Neuronal stem cell (in vitro differentiated cells): ENCODE results near the gene FBLN7.

Experiments used
- DNase-seq: peaks from one replicate; pipeline ENCODE4 v3.0.0-alpha.2; 2013; ENCODE audit warnings: low spot score
- H2AFZ ChIP-seq: one replicate; pipeline ENCODE4 v1.6.1; 2013; ENCODE audit warnings: mild to moderate bottlenecking, low read length, inconsistent platforms
- H2AK5ac ChIP-seq: 2 replicates; pipeline ENCODE4 v1.6.1; 2013; ENCODE audit warnings: low read depth, mild to moderate bottlenecking, inconsistent platforms, low read length, moderate library complexity, mixed read lengths
- H2BK120ac ChIP-seq: 2 replicates; pipeline ENCODE4 v1.6.1; 2013; ENCODE audit warnings: low read depth, mild to moderate bottlenecking, inconsistent platforms, low read length, moderate library complexity, mixed read lengths
- H2BK12ac ChIP-seq: one replicate; pipeline ENCODE4 v1.6.1; 2013; ENCODE audit warnings: low read length, inconsistent platforms
- H2BK15ac ChIP-seq: 2 replicates; pipeline ENCODE4 v1.6.1; 2013; ENCODE audit warnings: mild to moderate bottlenecking, low read length, inconsistent platforms, mixed read lengths
- H2BK5ac ChIP-seq: one replicate; pipeline ENCODE4 v1.6.1; 2013; ENCODE audit warnings: inconsistent platforms, mild to moderate bottlenecking, low read length, moderate library complexity
- H3K14ac ChIP-seq: one replicate; pipeline ENCODE4 v1.6.1; 2013; ENCODE audit warnings: low read length, inconsistent platforms
- H3K18ac ChIP-seq: 2 replicates; pipeline ENCODE4 v1.6.1; 2013; ENCODE audit warnings: low read length, inconsistent platforms
- H3K23ac ChIP-seq: 2 replicates; pipeline ENCODE4 v1.6.1; 2013; ENCODE audit warnings: low read depth, mild to moderate bottlenecking, mixed read lengths, low read length, inconsistent platforms; ENCODE audit not compliant: poor library complexity
- H3K27ac ChIP-seq: replicated peaks from 3 replicates; pipeline ENCODE4 v1.5.1; 2013; ENCODE audit warnings: low read length, inconsistent platforms
- H3K27me3 ChIP-seq, 3 experiments: 2 replicates each; pipeline ENCODE4 v1.6.1; 2013; ENCODE audit warnings: low read length in 3 of 3, mild to moderate bottlenecking in 2 of 3, inconsistent platforms in 1 of 3, low read depth in 1 of 3, mixed read lengths in 1 of 3, moderate library complexity in 1 of 3; ENCODE audit not compliant: control insufficient read depth in 3 of 3, insufficient read depth in 3 of 3
- H3K36me3 ChIP-seq, 2 donors: replicated peaks in 1 of 2; 2 replicates each; pipeline ENCODE4 v1.6.1; 2013; ENCODE audit warnings: low read length in 2 of 2; ENCODE audit not compliant: control insufficient read depth in 2 of 2, insufficient read depth in 2 of 2
- H3K4ac ChIP-seq: 2 replicates; pipeline ENCODE4 v1.6.1; 2013; ENCODE audit warnings: inconsistent platforms, mild to moderate bottlenecking, low read length, moderate library complexity
- H3K4me1 ChIP-seq, 2 donors: 1 replicate in 1 of 2; 2 replicates in 1 of 2; pipeline ENCODE4 v1.6.1; 2013; ENCODE audit warnings: low read length in 2 of 2, low read depth in 1 of 2; ENCODE audit not compliant: control insufficient read depth in 2 of 2, insufficient read depth in 1 of 2
- H3K4me2 ChIP-seq: one replicate; pipeline ENCODE4 v1.6.1; 2013; ENCODE audit warnings: mild to moderate bottlenecking, low read length, inconsistent platforms; ENCODE audit not compliant: insufficient read depth, poor library complexity, severe bottlenecking
- H3K4me3 ChIP-seq, 2 donors: 2 replicates each; pipeline ENCODE4 v1.5.1; 2013; ENCODE audit warnings: low read length in 2 of 2, mild to moderate bottlenecking in 2 of 2, inconsistent platforms in 1 of 2, moderate library complexity in 1 of 2
- H3K79me1 ChIP-seq: one replicate; pipeline ENCODE4 v1.6.1; 2013; ENCODE audit warnings: low read depth, mild to moderate bottlenecking, inconsistent platforms, low read length, moderate library complexity
- H3K9ac ChIP-seq: one replicate; pipeline ENCODE4 v1.6.1; 2013; ENCODE audit warnings: mild to moderate bottlenecking, low read depth, low read length, inconsistent platforms; ENCODE audit not compliant: poor library complexity
- H3K9me3 ChIP-seq, 2 donors: replicated peaks in 1 of 2; 2 replicates each; pipeline versions ENCODE3 to v1.6.1; 2013; ENCODE audit warnings: low read length in 2 of 2, mild to moderate bottlenecking in 2 of 2, inconsistent platforms in 1 of 2, low read depth in 1 of 2, mixed read lengths in 1 of 2, moderate library complexity in 1 of 2; ENCODE audit not compliant: control insufficient read depth in 2 of 2, insufficient read depth in 1 of 2
- H4K8ac ChIP-seq: one replicate; pipeline ENCODE4 v1.6.1; 2013; ENCODE audit warnings: low read depth, mild to moderate bottlenecking, inconsistent platforms, low read length, moderate library complexity
- H4K91ac ChIP-seq: one replicate; pipeline ENCODE4 v1.6.1; 2013; ENCODE audit warnings: low read length, low read depth, mild to moderate bottlenecking, inconsistent platforms; ENCODE audit not compliant: poor library complexity
- WGBS, 2 donors: extraction: QIAGEN DNeasy Blood & Tissue Kit; methylation state at CpG; one replicate each; pipeline ENCODE4 v1.1.7; 2013; ENCODE audit warnings: missing lambda C conversion rate in 2 of 2, mixed read lengths in 1 of 2; ENCODE audit not compliant: insufficient read length in 2 of 2, insufficient replicate concordance in 1 of 2; ENCODE audit errors: extremely low coverage in 2 of 2; 5-methylcytosine and 5-hydroxymethylcytosine counted together

FBLN7 gene

GRCh38 chr2:112095681-112096080, 42.5 kb upstream of the FBLN7 start:
- WGBS, 2 donors, result no CpG with 5 or more reads among the region's 1 CpG

DNA sequence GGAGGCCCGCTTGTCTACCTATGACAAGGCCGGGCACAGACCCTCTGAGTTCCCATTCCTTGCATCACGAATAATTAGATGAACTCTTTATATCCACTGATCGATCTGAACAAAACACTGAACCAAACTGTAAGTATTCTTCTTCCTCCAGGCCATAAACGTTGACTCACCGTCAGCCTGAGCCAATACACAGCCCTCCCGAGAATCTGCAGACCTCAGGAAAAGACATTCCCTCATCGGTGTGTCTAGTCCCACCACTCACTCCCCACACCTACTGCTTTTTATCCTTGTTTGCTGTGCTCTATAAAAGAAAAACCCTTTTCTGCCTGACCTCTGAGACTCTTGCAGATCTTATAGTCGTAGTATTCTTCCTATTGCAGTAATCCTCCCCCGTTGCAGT, 42.1 kb upstream of the FBLN7 start:
- H3K4ac ChIP-seq, result no peak overlapping the region
- H3K79me1 ChIP-seq, result no peaks in the 10 kb centered on the region
- no peak overlapping the region for H2AFZ ChIP-seq
- H3K18ac ChIP-seq, result no peak overlapping the region
- H3K14ac ChIP-seq, result no peak overlapping the region
- H2AK5ac ChIP-seq, result no peak overlapping the region
- peaks cover 3 to 50% of the 10 kb centered on the region in 2 donors for H3K36me3 ChIP-seq
- H3K27me3 ChIP-seq, result no peaks in the 10 kb centered on the region
- H3K27ac ChIP-seq, result no peak overlapping the region
- no peak overlapping the region for H4K91ac ChIP-seq
- no peak overlapping the region for H3K23ac ChIP-seq
- no peak overlapping the region for H2BK120ac ChIP-seq
- no peaks in the 10 kb centered on the region for H3K4me1 ChIP-seq
- H3K4me3 ChIP-seq, result no peak overlapping the region
- H3K9me3 ChIP-seq, result peaks cover 0 to 2% of the 10 kb centered on the region in 2 donors
- H3K9ac ChIP-seq, result no peak overlapping the region
- no CpG with 5 or more reads among the region's 10 CpGs for WGBS, 2 donors
- no peak overlapping the region for H2BK15ac ChIP-seq
- no peak for DNase-seq
- no peak overlapping the region for H3K4me2 ChIP-seq
- H2BK5ac ChIP-seq, result no peak overlapping the region
- H4K8ac ChIP-seq, result no peak overlapping the region
- no peak overlapping the region for H2BK12ac ChIP-seq

More at GRCh38 chr2:112095681-112096080, 42.5 kb upstream of the FBLN7 start:
- H4K8ac ChIP-seq, result no peak overlapping the region
- no peak overlapping the region for H3K4me3 ChIP-seq
- no peak overlapping the region for H2AFZ ChIP-seq
- no peak overlapping the region for H2BK5ac ChIP-seq
- H3K4me2 ChIP-seq, result no peak overlapping the region
- no peak overlapping the region for H3K27ac ChIP-seq
- H3K27me3 ChIP-seq, result no peaks in the 10 kb centered on the region
- H2BK120ac ChIP-seq, result no peak overlapping the region
- no peak overlapping the region for H3K18ac ChIP-seq
- DNase-seq, result no peak
- H3K23ac ChIP-seq, result no peak overlapping the region
- H2BK12ac ChIP-seq, result no peak overlapping the region
- H3K4me1 ChIP-seq, result no peaks in the 10 kb centered on the region
- peaks cover 0 to 2% of the 10 kb centered on the region in 2 donors for H3K9me3 ChIP-seq
- H3K36me3 ChIP-seq, result peaks cover 3 to 48% of the 10 kb centered on the region in 2 donors
- H2AK5ac ChIP-seq, result no peak overlapping the region
- no peak overlapping the region for H3K4ac ChIP-seq
- H2BK15ac ChIP-seq, result no peak overlapping the region
- no peak overlapping the region for H4K91ac ChIP-seq
- H3K14ac ChIP-seq, result no peak overlapping the region
- no peak overlapping the region for H3K9ac ChIP-seq
- H3K79me1 ChIP-seq, result no peaks in the 10 kb centered on the region

DNA sequence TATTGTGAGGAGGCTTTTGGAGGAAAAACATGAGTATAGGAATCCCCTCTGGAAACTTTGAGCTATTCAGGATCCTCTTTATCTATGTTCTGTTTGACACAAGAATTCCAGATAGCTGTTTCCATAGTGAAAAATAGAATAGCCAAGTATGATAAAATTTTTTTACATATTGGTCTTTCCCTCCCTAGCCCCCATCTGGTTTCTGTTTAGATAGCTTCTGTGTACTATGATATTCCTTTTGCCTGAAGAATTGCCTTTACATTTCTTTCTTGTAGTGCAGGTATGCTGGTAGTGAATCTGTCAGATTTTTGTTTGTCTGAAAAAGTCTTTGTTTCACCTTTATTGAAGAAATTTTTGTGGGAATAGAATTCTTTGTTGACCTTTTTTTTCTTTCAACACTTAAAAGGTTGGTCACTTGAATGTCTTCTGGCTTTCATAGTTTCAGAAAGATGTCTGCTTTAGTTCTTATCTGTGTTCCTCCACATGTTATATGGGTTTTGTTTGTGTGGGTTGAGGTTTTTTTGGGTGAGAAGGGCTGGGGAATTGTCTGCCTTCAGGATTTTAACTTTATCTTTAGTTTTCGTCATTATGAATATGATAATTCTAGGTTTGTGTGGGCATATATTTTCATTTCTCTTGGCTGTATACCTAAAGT, 29.9 kb upstream of the FBLN7 start:
- H4K8ac ChIP-seq, result no peak overlapping the region
- no peak overlapping the region for H3K27ac ChIP-seq
- H2AK5ac ChIP-seq, result no peak overlapping the region
- H3K79me1 ChIP-seq, result no peaks in the 10 kb centered on the region
- no peaks in the 10 kb centered on the region for H3K27me3 ChIP-seq
- no peak overlapping the region for H2BK120ac ChIP-seq
- no peak overlapping the region for H3K14ac ChIP-seq
- H2BK15ac ChIP-seq, result no peak overlapping the region
- no peak overlapping the region for H3K4me2 ChIP-seq
- DNase-seq, result no peak
- H3K9ac ChIP-seq, result no peak overlapping the region
- no peak overlapping the region for H2BK12ac ChIP-seq
- H3K4ac ChIP-seq, result no peak overlapping the region
- no peak overlapping the region for H3K4me3 ChIP-seq
- H3K4me1 ChIP-seq, result no peaks in the 10 kb centered on the region
- WGBS, 2 donors, result no CpG with 5 or more reads among the region's 1 CpG
- peaks cover 2 to 49% of the 10 kb centered on the region in 2 donors for H3K36me3 ChIP-seq
- H2AFZ ChIP-seq, result no peak overlapping the region
- H3K23ac ChIP-seq, result no peak overlapping the region
- no peak overlapping the region for H3K18ac ChIP-seq
- no peak overlapping the region for H2BK5ac ChIP-seq
- H4K91ac ChIP-seq, result no peak overlapping the region
- peaks cover 0 to 21% of the 10 kb centered on the region in 2 donors for H3K9me3 ChIP-seq

DNA sequence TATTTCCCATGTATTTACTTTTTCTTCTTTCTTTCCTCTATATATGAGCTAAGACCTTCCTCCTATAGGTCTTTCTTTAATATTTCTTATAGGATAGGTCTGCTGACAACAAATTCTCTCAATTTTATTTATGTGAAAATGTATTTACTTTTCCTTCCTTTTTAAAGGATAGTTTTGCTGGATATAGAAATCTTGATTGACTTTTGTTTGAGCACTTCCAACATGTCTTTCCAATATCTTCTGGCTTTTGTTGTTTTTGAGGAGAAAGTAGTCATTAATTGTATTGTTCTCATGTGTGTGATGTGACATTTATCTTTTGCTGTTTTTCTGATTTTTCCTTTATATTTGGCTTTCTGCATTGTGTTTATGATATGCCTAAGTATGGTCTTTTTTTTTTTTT, 28.9 kb upstream of the FBLN7 start:
- H3K4me1 ChIP-seq, result no peaks in the 10 kb centered on the region
- H3K4ac ChIP-seq, result no peak overlapping the region
- H2BK5ac ChIP-seq, result no peak overlapping the region
- no peak overlapping the region for H4K91ac ChIP-seq
- H2AK5ac ChIP-seq, result no peak overlapping the region
- H2BK15ac ChIP-seq, result no peak overlapping the region
- no peaks in the 10 kb centered on the region for H3K79me1 ChIP-seq
- no peak overlapping the region for H2BK12ac ChIP-seq
- H4K8ac ChIP-seq, result no peak overlapping the region
- no peak overlapping the region for H3K9ac ChIP-seq
- peaks cover 0 to 21% of the 10 kb centered on the region in 2 donors for H3K9me3 ChIP-seq
- no peak overlapping the region for H2AFZ ChIP-seq
- no peak overlapping the region for H3K4me3 ChIP-seq
- H3K14ac ChIP-seq, result no peak overlapping the region
- H3K23ac ChIP-seq, result no peak overlapping the region
- no peaks in the 10 kb centered on the region for H3K27me3 ChIP-seq
- no peak overlapping the region for H3K4me2 ChIP-seq
- DNase-seq, result no peak
- H3K36me3 ChIP-seq, result peaks cover 2 to 49% of the 10 kb centered on the region in 2 donors
- H3K27ac ChIP-seq, result no peak overlapping the region
- no peak overlapping the region for H2BK120ac ChIP-seq
- no peak overlapping the region for H3K18ac ChIP-seq
